ENCODE measurements around the gene RPS13. TPM values are rescaled to one million over a fixed set of nuclear protein-coding genes. Genes with fewer than 3 reads are reported as not detected.

Gene RPS13
- total and polyA plus RNA-seq, 10 of the 15 experiments (the other 5 are each of a cell fraction or from before 2014, with no cell fraction given): 1,514 to 4,753 (median 1,995) TPM

- TF ChIP-seq LARP7 (IDR thresholded peaks at IDR 0.05) (0 out of 2 replicates have a peak, but pooled peaks have one; percentile 20), E2F8 (IDR thresholded peaks at IDR 0.05; ENCODE audit: low read depth, partially characterized antibody) (no peak), POLR2AphosphoS2 (IDR thresholded peaks at IDR 0.05; ENCODE audit: low read depth, low read length) (no peak), BCL3 (IDR thresholded peaks at IDR 0.05; ENCODE audit: borderline replicate concordance, insufficient read depth, low read depth, low read length, poor library complexity, severe bottlenecking) (no peak)
Observed at GRCh38 chr11:17077240-17077519, 287 bp downstream of the RPS13 start (continued).

GRCh38 chr11:17076517-17077239 lies 789 bp downstream of the RPS13 start:
- in situ Hi-C loops (cut with MboI): no loop called here
- TSS peak; percentile 84 for BruUV-seq (replicated peaks)
- intact Hi-C loops (cut with micrococcal nuclease; ENCODE audit: unreplicated experiment): loop anchor here (2.0 to 5.0 kb wide), 2 partner anchors 129 to 132 kb away; no protein-coding TSS in a partner anchor
- peak overlapping the region; percentile 98 for H3K9ac ChIP-seq (ENCODE audit: control insufficient read depth, insufficient read depth, low read length)
- RAD21 ChIA-PET (ENCODE audit: unreplicated experiment): interaction anchor here (0.8 to 3.0 kb wide), 4 partner anchors 13 to 174 kb away, joined by 3 to 14 read pairs (median 4); no protein-coding TSS in a partner anchor
- H2AFZ ChIP-seq (ENCODE audit: control insufficient read depth, low read depth, low read length): no peak overlapping the region
- TF ChIP-seq MLLT1 (IDR thresholded peaks at IDR 0.05) (peak; percentile 51; the same call in 1 of the 2 replicates), SREBF1 (IDR thresholded peaks at IDR 0.05; ENCODE audit: low read length) (no peak), JUND (IDR thresholded peaks at IDR 0.05; ENCODE audit: low read depth, low read length) (no peak), POLR2A (IDR thresholded peaks at IDR 0.05; ENCODE audit: low read depth, low read length) (peak; percentile 44; the same call in 1 of the 2 replicates)
- SMC1A ChIA-PET (ENCODE audit: uncharacterized antibody, unreplicated experiment): interaction anchor here (0.8 to 2.2 kb wide), 5 partner anchors 14 to 293 kb away, joined by 3 to 7 read pairs (median 4); no protein-coding TSS in a partner anchor
- H3K4me3 ChIP-seq: peak overlapping the region; percentile 84
- no peaks in the 10 kb centered on the region; the same call in 1 of the 2 replicates for H3K4me1 ChIP-seq (ENCODE audit: control insufficient read depth, insufficient read depth, low read length)
- FAIRE-seq (peak; percentile 31), DNase-seq (ENCODE audit: low read depth, low spot score) (no peak), ATAC-seq (no peak)
- H3K36me3 ChIP-seq (ENCODE audit: control insufficient read depth in 2 of 2, insufficient read depth in 2 of 2, low read length in 1 of 2): peaks cover 0 to 23% of the 10 kb centered on the region in 2 experiments; a peak in 2 of 4 replicates
- POLR2A ChIA-PET: interaction anchor here (0.8 to 2.1 kb wide), 3 partner anchors 14 to 339 kb away, joined by 4 to 14 read pairs (median 10); partner anchors contain the start of gene PIK3C2A
- no peaks in the 10 kb centered on the region for H3K9me3 ChIP-seq (replicated peaks; ENCODE audit: control insufficient read depth, insufficient read depth, low read length)
- H3K27ac ChIP-seq (ENCODE audit: control insufficient read depth, insufficient read depth): peak overlapping the region; percentile 95
- CTCF ChIA-PET: interaction anchor here (1.0 to 2.7 kb wide), 5 partner anchors 14 to 292 kb away, joined by 4 to 13 read pairs (median 9); no protein-coding TSS in a partner anchor
- H4K20me1 ChIP-seq (ENCODE audit: control insufficient read depth, insufficient read depth): no peaks in the 10 kb centered on the region
- H3K27me3 ChIP-seq (replicated peaks in 1 of 2; ENCODE audit: control insufficient read depth in 2 of 2, insufficient read depth in 2 of 2, low read length in 1 of 2): no peaks in the 10 kb centered on the region
- 1% methylated on average over 14 of the region's 15 CpGs for WGBS (ENCODE audit: insufficient coverage, insufficient replicate concordance, low lambda C conversion rate, missing lambda C conversion rate)
- peaks cover 42% of the 10 kb centered on the region for H3K79me2 ChIP-seq (ENCODE audit: control insufficient read depth, insufficient read depth, low read length)
- peak overlapping the region; percentile 88 for H3K4me2 ChIP-seq (ENCODE audit: control insufficient read depth, insufficient read depth)
